HCT116 (cell line): Measurements from ENCODE around the gene BRMS1. TPM values are rescaled to one million over a fixed set of nuclear protein-coding genes. Genes with fewer than 3 reads are reported as not detected.
A peak's percentile ranks its signal among the peaks of the same experiment; 100 is the strongest.

Experiments
- ATAC-seq: fragments of 200-7000 bp; cut with Tn5 transposase; 2 replicates; pipeline ENCODE4 v1.9.1; 2020; ENCODE audit warnings: mild to moderate bottlenecking, moderate library complexity
- BruUV-seq: library from RNA; stranded (reverse); fragments of 400-500 nt; replicated peaks from 2 replicates; lab custom pipeline; 2021; lab: Mats Ljungman, UMichigan
- CTCF ChIA-PET: fragments of 300-600 bp; sonication (Branson Sonifier 250); formaldehyde crosslinking; loops from one replicate; lab custom pipeline; 2021; ENCODE audit warnings: antibody characterized with exemption; lab: Charles Lee
- POLR2A ChIA-PET: fragments of 300-600, 350-600 bp; sonication (Branson Sonifier 250); formaldehyde crosslinking; loops from one replicate; lab custom pipeline; 2021; ENCODE audit warnings: antibody characterized with exemption; lab: Charles Lee
- RAD21 ChIA-PET, 2 experiments: fragments of 300-600 bp; sonication (Branson Sonifier 250); formaldehyde crosslinking; loops; one replicate each; lab custom pipeline; 2023; ENCODE audit warnings: low total read pairs in 2 of 2; ENCODE audit not compliant: uncharacterized antibody in 2 of 2, unreplicated experiment in 2 of 2, low non-redundant PET in 1 of 2; lab: Charles Lee
- DNase-seq: peaks from one replicate; pipeline ENCODE4 v3.0.0-alpha.2; 2010; ENCODE audit warnings: low read depth, low spot score
- H2AFZ ChIP-seq: fragments of 200-600 bp; shearing (Covaris generic), sonication (generic); 2 replicates; pipeline ENCODE4 v1.6.1; 2017; ENCODE audit warnings: low read depth, mixed run types, mixed read lengths, antibody characterized with exemption, low read length; ENCODE audit not compliant: poor library complexity, severe bottlenecking
- H3K27ac ChIP-seq: 2 replicates; pipeline ENCODE4 v1.5.1; 2012; ENCODE audit warnings: low read depth, low read length
- H3K27me3 ChIP-seq: fragments of 200-600 bp; sonication (generic); 2 replicates; pipeline ENCODE4 v1.6.1; 2016; ENCODE audit warnings: mixed run types, low read length, mixed read lengths; ENCODE audit not compliant: insufficient read depth
- H3K36me3 ChIP-seq, 2 experiments: fragments of 200-500 bp in 1 of 2; fragments of 200-600 bp in 1 of 2; sonication (Bioruptor generic) in 1 of 2; sonication (generic) in 1 of 2; 2 replicates each; pipeline versions ENCODE4 v1.5.1 to v1.6.1; 2014 to 2016; ENCODE audit warnings: low read length in 2 of 2, inconsistent platforms in 1 of 2, mixed read lengths in 1 of 2, mixed run types in 1 of 2; ENCODE audit not compliant: insufficient read depth in 2 of 2, control insufficient read depth in 1 of 2
- H3K4me1 ChIP-seq, 2 experiments: fragments of 200-600 bp in 1 of 2; sonication (generic) in 1 of 2; 2 replicates each; pipeline versions ENCODE4 v1.5.1 to v1.6.1; 2012 to 2017; ENCODE audit warnings: low read length in 2 of 2, inconsistent platforms in 1 of 2, mild to moderate bottlenecking in 1 of 2, mixed read lengths in 1 of 2, mixed run types in 1 of 2, moderate library complexity in 1 of 2; ENCODE audit not compliant: insufficient read depth in 2 of 2, control insufficient read depth in 1 of 2
- H3K4me2 ChIP-seq: fragments of 200-600 bp; sonication (generic); 2 replicates; pipeline ENCODE4 v1.6.1; 2017; ENCODE audit warnings: mixed run types, low read length, mixed read lengths
- H3K4me3 ChIP-seq, 2 experiments: fragments of 200-600 bp in 1 of 2; sonication (generic) in 1 of 2; replicated peaks in 1 of 2; 2 replicates each; pipeline ENCODE4 v1.5.1; 2011 to 2016; ENCODE audit warnings: low read length in 2 of 2, control low read depth in 1 of 2, low read depth in 1 of 2, mild to moderate bottlenecking in 1 of 2, mixed read lengths in 1 of 2, mixed run types in 1 of 2
- H3K79me2 ChIP-seq: fragments of 200-600 bp; sonication (generic); 2 replicates; pipeline ENCODE4 v1.6.1; 2017; ENCODE audit warnings: mild to moderate bottlenecking, mixed run types, low read length, moderate library complexity, mixed read lengths; ENCODE audit not compliant: insufficient read depth
- H3K9ac ChIP-seq: fragments of 200-600 bp; sonication (generic); 2 replicates; pipeline ENCODE4 v1.6.1; 2016; ENCODE audit warnings: low read length, mixed read lengths
- H3K9me2 ChIP-seq: fragments of 200-600 bp; sonication (generic), shearing (Covaris generic); 2 replicates; pipeline ENCODE4 v1.6.1; 2017; ENCODE audit warnings: mixed run types, mild to moderate bottlenecking, moderate library complexity; ENCODE audit not compliant: insufficient read depth
- H3K9me3 ChIP-seq, 2 experiments: fragments of 200-500 bp in 1 of 2; fragments of 200-600 bp in 1 of 2; sonication (Bioruptor generic) in 1 of 2; sonication (generic) in 1 of 2; 2 replicates each; pipeline ENCODE4 v1.6.1; 2014 to 2017; ENCODE audit warnings: low read length in 2 of 2, mixed read lengths in 2 of 2, inconsistent platforms in 1 of 2, low read depth in 1 of 2, mild to moderate bottlenecking in 1 of 2, mixed run types in 1 of 2, moderate library complexity in 1 of 2; ENCODE audit not compliant: control insufficient read depth in 1 of 2, insufficient read depth in 1 of 2
- H4K20me1 ChIP-seq: fragments of 200-600 bp; sonication (generic), shearing (Covaris generic); 2 replicates; pipeline ENCODE4 v1.6.1; 2017; ENCODE audit warnings: mixed run types, mild to moderate bottlenecking, moderate library complexity; ENCODE audit not compliant: insufficient read depth
- EGR1 ChIP-seq: IDR thresholded peaks from 2 replicates; pipeline ENCODE4 v1.6.1; 2012; ENCODE audit warnings: low read depth
- EZH2phosphoT487 ChIP-seq: fragments of 200-600 bp; IDR thresholded peaks from 2 replicates; pipeline ENCODE4 v1.6.1; 2018; ENCODE audit warnings: antibody characterized with exemption, borderline replicate concordance
- FOSL1 ChIP-seq: IDR thresholded peaks from 2 replicates; pipeline ENCODE4 v1.6.1; 2012; ENCODE audit warnings: low read depth
- RAD21 ChIP-seq: IDR thresholded peaks from 2 replicates; pipeline ENCODE4 v1.6.1; 2012; ENCODE audit warnings: low read depth, mild to moderate bottlenecking
- ZFX ChIP-seq: fragments of 450-650 bp; IDR thresholded peaks from 2 replicates; pipeline ENCODE4 v1.6.1; 2017
- ZNF274 ChIP-seq: fragments of 200-500 bp; sonication (Bioruptor generic); IDR thresholded peaks from 2 replicates; pipeline ENCODE4 v1.6.1; 2014; ENCODE audit warnings: mild to moderate bottlenecking, low read depth, low read length, inconsistent platforms
- intact Hi-C: fragments of 100-400 bp; cut with micrococcal nuclease; formaldehyde crosslinking; loops from 2 replicates; pipeline ENCODE4 v1.10.0; 2022
- total RNA-seq: library from RNA; stranded (reverse); gene quantifications from one replicate; pipeline ENCODE4 v1.2.1, GENCODE V29; 2021; ENCODE audit not compliant: unreplicated experiment
- TF ChIP-seq, protein P1 (sequence below), 3 experiments: fragments of 200-600 bp in 1 of 3; sonication (generic) in 1 of 3; IDR thresholded peaks in 2 of 3; conservative IDR thresholded peaks in 1 of 3; 2 replicates each; pipeline ENCODE4 v1.5.1; 2012 to 2017; ENCODE audit warnings: low read depth in 2 of 3, low read length in 2 of 3, antibody characterized with exemption in 1 of 3, borderline replicate concordance in 1 of 3, control low read depth in 1 of 3, mild to moderate bottlenecking in 1 of 3, mixed read lengths in 1 of 3, mixed run types in 1 of 3, moderate library complexity in 1 of 3; ENCODE audit not compliant: insufficient read depth in 1 of 3
- TF ChIP-seq, protein P2 (sequence below): IDR thresholded peaks from 2 replicates; pipeline ENCODE4 v1.6.1; 2011; ENCODE audit warnings: mild to moderate bottlenecking, low read length, moderate library complexity; ENCODE audit not compliant: insufficient replicate concordance; ENCODE audit errors: extremely low read depth
- TF ChIP-seq, protein P3 (sequence below): IDR thresholded peaks from 2 replicates; pipeline ENCODE4 v1.6.1; 2012; ENCODE audit warnings: low read depth
- TF ChIP-seq, protein P4 (sequence below): IDR thresholded peaks from 2 replicates; pipeline ENCODE4 v1.6.1; 2012

BRMS1 gene
- total RNA-seq, 1 experiment from 2014 or later = 42.1 TPM

DNA sequence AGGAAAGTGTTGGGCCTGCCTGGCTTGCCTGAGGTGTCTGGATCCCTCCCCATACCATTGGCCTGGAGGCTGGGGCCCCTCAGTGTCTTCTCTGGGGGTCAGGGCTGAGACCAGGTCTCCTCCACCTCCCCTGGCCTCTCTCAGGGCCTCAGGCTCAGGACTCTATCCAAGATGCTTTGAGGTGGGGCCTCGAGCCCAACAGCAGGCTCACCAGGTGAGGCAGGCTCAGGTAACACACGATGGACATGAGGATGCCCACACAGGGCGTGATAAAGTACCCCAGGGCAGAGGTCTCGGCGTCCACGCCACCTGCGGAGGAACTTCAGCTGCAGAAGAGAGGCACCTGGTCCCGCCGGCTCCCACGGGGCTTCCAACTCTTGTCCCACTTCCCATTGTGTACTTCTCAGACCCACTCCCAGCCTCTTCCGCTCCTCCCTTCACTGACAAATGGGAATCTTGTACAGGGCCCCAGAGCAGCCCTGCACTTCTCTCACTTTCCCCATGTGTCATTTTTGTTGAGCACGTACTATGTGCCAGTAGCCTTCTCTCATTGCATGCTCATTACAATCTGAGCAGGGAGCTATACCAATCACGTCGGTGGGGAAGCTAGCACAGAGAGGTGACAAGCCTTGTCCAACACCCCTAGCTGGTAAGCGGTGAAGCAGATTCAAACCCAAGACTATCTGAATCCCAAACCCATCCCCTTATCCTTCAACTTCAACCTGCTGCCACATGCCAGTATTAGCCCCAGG is 22.8 kb upstream of the BRMS1 start:
- intact Hi-C loops = no loop called here
- no peaks in the 10 kb centered on the region for H4K20me1 ChIP-seq
- H3K79me2 ChIP-seq = peaks cover 40% of the 10 kb centered on the region
- H3K4me2 ChIP-seq = no peak overlapping the region
- POLR2A ChIA-PET = no interaction called here
- no peak overlapping the region for H3K9ac ChIP-seq
- H3K27me3 ChIP-seq = no peaks in the 10 kb centered on the region
- H3K4me3 ChIP-seq = no peak overlapping the region
- no peak for TF ChIP-seq FOSL1
- TF ChIP-seq RAD21 = no peak
- TF ChIP-seq, protein P1, sequence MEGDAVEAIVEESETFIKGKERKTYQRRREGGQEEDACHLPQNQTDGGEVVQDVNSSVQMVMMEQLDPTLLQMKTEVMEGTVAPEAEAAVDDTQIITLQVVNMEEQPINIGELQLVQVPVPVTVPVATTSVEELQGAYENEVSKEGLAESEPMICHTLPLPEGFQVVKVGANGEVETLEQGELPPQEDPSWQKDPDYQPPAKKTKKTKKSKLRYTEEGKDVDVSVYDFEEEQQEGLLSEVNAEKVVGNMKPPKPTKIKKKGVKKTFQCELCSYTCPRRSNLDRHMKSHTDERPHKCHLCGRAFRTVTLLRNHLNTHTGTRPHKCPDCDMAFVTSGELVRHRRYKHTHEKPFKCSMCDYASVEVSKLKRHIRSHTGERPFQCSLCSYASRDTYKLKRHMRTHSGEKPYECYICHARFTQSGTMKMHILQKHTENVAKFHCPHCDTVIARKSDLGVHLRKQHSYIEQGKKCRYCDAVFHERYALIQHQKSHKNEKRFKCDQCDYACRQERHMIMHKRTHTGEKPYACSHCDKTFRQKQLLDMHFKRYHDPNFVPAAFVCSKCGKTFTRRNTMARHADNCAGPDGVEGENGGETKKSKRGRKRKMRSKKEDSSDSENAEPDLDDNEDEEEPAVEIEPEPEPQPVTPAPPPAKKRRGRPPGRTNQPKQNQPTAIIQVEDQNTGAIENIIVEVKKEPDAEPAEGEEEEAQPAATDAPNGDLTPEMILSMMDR (IDR thresholded peaks at IDR 0.05 in 2 of 3, conservative IDR thresholded peaks at IDR 0.05 in 1 of 3; ENCODE audit: borderline replicate concordance in 1 of 3, insufficient read depth in 1 of 3, low read depth in 2 of 3, low read length in 2 of 3) = no peak
- TF ChIP-seq EGR1 = no peak
- TF ChIP-seq, protein P2, sequence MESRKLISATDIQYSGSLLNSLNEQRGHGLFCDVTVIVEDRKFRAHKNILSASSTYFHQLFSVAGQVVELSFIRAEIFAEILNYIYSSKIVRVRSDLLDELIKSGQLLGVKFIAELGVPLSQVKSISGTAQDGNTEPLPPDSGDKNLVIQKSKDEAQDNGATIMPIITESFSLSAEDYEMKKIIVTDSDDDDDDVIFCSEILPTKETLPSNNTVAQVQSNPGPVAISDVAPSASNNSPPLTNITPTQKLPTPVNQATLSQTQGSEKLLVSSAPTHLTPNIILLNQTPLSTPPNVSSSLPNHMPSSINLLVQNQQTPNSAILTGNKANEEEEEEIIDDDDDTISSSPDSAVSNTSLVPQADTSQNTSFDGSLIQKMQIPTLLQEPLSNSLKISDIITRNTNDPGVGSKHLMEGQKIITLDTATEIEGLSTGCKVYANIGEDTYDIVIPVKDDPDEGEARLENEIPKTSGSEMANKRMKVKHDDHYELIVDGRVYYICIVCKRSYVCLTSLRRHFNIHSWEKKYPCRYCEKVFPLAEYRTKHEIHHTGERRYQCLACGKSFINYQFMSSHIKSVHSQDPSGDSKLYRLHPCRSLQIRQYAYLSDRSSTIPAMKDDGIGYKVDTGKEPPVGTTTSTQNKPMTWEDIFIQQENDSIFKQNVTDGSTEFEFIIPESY = no peak
- no peak for TF ChIP-seq EZH2phosphoT487
- TF ChIP-seq ZFX = no peak
- no peak for TF ChIP-seq ZNF274
- TF ChIP-seq, protein P3, sequence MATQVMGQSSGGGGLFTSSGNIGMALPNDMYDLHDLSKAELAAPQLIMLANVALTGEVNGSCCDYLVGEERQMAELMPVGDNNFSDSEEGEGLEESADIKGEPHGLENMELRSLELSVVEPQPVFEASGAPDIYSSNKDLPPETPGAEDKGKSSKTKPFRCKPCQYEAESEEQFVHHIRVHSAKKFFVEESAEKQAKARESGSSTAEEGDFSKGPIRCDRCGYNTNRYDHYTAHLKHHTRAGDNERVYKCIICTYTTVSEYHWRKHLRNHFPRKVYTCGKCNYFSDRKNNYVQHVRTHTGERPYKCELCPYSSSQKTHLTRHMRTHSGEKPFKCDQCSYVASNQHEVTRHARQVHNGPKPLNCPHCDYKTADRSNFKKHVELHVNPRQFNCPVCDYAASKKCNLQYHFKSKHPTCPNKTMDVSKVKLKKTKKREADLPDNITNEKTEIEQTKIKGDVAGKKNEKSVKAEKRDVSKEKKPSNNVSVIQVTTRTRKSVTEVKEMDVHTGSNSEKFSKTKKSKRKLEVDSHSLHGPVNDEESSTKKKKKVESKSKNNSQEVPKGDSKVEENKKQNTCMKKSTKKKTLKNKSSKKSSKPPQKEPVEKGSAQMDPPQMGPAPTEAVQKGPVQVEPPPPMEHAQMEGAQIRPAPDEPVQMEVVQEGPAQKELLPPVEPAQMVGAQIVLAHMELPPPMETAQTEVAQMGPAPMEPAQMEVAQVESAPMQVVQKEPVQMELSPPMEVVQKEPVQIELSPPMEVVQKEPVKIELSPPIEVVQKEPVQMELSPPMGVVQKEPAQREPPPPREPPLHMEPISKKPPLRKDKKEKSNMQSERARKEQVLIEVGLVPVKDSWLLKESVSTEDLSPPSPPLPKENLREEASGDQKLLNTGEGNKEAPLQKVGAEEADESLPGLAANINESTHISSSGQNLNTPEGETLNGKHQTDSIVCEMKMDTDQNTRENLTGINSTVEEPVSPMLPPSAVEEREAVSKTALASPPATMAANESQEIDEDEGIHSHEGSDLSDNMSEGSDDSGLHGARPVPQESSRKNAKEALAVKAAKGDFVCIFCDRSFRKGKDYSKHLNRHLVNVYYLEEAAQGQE = no peak
- TF ChIP-seq, protein P4, sequence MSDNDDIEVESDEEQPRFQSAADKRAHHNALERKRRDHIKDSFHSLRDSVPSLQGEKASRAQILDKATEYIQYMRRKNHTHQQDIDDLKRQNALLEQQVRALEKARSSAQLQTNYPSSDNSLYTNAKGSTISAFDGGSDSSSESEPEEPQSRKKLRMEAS = no peak
- H3K27ac ChIP-seq = peak overlapping the region; percentile 24; the same call in 1 of the 2 replicates
- H3K9me2 ChIP-seq = no peaks in the 10 kb centered on the region
- CTCF ChIA-PET = no interaction called here
- peaks cover 30 to 55% of the 10 kb centered on the region in 2 experiments for H3K36me3 ChIP-seq
- ATAC-seq (no peak), DNase-seq (no peak)
- no peaks in the 10 kb centered on the region for H3K9me3 ChIP-seq
- no TSS peak for BruUV-seq
- no peak overlapping the region for H2AFZ ChIP-seq
- RAD21 ChIA-PET = no interaction called here
- H3K4me1 ChIP-seq = peaks cover 9 to 24% of the 10 kb centered on the region in 2 experiments
